GM18861 (cell line): ENCODE results near the gene PSMA3.

Source experiments
- ATAC-seq: cut with Tn5 transposase; IDR thresholded peaks from one replicate; pipeline ENCODE4 v1.9.1; 2021; ENCODE audit not compliant: unreplicated experiment

PSMA3 gene

GRCh38 chr14:58270628-58271027 lies 26.0 kb downstream of the PSMA3 start:
- ATAC-seq, result no peak

DNA sequence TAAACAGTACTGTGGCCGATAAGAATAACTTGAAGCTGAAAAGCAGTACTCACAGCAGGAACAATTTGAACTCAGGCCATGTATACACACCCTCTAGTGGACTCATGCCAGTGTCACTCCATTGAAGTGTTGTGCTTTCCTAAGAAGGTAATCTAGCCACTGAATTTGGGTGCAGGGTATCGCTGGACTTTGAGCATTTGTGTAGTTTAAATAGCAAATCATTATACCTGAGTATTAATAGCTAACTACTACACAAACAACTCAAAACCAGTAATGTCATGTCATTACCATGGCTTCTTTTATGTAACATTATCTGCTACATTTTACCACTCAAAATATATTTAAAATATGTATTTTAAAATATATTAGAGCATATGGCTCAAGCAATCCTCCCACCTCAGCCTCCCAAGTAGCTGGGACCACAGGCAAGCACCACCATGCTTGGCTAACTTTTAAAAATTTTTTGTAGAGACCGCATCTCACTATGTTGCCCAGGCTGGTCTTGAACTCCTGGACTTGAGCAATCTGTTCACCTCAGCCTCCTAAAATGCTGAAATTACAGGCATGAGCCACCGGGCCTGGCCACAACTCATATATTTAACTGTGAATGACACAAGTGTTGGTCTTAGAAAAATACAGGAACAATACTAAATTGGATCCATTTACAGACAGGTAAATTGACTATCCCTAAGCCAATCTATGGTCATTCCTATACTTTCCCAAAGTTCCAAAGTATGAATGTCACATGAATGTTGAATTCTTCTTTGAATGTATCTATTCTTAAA lies 28.1 kb downstream of the PSMA3 start:
- no peak for ATAC-seq

GRCh38 chr14:58274881-58275280 lies 30.2 kb downstream of the PSMA3 start:
- ATAC-seq, result no peak

DNA sequence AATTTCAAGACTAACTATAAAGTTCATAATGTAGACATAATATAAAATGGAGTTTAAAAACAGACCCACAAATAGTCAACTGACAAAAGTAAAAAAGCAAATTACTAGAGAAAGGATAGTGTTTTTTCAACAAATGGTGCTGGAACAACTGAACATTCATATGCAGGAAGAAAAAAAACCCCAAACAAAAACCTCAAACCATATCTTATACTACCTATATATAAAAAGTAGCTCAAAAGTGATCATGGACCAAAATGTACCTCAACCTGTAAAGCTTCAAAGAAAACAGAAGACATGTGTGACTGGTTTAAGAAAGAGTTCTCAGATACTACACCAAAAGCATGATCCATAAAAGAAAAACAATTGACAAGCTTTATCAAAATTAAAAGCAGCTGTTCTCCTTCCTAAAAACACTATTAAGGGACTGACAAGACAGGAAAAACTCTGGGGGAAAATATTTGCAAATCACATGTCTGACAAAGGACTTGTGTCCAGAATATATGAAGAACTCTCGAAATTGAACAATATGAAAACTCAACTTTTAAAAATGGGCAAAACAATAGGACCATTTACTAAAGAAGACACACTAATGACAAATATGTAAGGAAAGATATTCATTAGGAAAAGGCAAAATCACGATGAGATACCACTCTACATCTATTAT lies 31.0 kb downstream of the PSMA3 start:
- no peak for ATAC-seq

GRCh38 chr14:58276208-58276607 lies 31.6 kb downstream of the PSMA3 start:
- ATAC-seq, result no peak

DNA sequence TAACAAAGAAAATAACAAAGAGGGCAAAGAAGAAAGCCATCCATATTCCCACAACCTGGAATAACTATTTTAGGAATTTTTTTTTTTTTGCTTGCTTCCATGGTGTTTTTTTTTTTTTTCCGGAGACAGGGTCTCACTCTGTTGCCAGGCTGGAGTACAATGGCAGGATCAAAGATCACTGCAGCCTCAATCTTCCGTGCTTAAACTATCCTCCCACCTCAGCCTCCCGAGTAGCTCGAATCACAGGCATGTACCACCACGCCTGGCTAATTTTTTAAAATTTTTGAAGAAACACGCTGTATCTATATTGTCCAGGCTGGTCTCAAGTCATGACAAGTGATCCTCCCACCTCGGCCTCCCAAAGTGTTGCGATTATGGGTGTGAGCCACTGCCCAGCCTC lies 33.5 kb downstream of the PSMA3 start:
- ATAC-seq, result no peak

DNA sequence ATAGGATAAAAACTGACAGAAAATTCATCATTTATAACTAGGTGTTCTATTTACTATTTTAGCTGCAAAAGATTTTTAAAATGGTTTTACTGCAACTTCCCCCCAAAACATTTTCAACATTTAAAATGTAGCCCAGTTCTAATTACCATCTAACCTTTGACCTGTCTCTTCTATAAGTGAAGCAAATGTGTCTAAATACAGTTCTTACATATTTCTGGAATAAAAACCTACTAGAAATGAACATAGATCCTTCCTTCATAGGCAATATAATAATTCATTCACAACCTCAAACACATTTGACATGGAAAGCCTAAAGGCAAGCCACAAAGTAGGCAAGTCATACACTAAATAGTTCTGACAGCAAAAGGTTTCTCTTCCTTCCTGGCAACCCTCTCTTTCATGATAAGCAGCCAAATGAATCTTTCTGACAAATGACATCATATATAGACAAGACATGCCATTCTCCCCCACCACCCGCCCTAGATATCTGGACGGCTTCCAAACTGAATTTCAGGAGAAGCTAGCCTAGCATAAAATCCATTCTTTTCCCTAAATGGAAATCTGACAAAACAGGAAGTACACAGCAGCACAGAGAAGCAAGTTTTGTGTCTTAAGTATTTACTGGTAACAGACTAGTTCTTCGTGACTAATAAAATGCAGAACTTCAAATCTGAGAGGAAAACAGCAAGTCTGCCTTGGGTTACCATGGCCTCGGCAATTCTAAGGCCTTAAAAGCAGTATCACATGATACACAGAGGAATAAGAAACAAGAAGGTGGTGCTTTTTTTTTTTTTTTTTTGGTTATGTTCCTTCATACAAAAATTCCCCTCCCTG lies 36.5 kb downstream of the PSMA3 start:
- ATAC-seq, result no peak

- no peak for ATAC-seq
Measured at GRCh38 chr14:58281969-58282368, 37.3 kb downstream of the PSMA3 start.

GRCh38 chr14:58282925-58283593 lies 38.4 kb downstream of the PSMA3 start:
- ATAC-seq, result no peak

DNA sequence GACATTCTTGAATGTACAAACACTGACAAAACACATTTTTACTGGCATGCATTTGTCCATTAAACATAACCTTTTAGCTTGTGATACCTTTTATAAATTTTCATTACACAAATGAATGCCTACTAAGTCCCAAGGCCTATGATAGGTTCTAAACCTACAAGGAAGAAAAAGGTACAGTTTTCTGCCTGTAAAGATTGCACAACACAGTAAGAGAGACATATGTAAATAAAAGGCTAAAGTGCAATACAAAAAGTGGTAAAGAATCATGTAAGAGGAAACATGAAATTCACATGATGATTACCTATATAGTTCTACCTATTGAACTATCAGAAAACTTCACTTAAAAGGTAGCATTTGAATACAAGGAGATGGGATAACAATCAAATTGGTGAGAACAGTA lies 39.1 kb downstream of the PSMA3 start:
- ATAC-seq, result no peak

GRCh38 chr14:58285132-58285531 lies 40.5 kb downstream of the PSMA3 start:
- ATAC-seq, result no peak

DNA sequence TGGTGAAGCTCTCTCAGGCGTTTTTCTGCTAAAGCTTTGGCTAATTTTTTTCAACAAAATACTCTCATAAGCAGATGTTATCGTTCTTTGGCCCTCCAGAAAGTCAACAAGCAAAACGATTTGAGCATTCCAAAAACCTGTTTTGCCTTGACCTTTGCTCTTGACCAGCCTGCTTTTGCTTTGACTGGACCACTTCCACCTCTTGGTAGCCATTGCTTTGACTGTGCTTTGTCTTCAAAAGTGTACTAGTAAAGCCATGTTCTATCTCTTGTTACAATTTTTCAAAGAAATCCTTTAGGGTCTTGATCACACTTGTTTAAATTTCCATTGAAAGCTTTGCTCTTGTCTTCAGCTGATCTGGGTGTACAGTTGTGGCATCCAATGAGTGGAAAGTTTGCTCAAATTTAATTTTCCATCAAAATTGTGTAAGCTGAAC lies 43.0 kb downstream of the PSMA3 start:
- no peak for ATAC-seq

- ATAC-seq, result no peak
Measured at GRCh38 chr14:58288106-58288792, 43.6 kb downstream of the PSMA3 start.

DNA sequence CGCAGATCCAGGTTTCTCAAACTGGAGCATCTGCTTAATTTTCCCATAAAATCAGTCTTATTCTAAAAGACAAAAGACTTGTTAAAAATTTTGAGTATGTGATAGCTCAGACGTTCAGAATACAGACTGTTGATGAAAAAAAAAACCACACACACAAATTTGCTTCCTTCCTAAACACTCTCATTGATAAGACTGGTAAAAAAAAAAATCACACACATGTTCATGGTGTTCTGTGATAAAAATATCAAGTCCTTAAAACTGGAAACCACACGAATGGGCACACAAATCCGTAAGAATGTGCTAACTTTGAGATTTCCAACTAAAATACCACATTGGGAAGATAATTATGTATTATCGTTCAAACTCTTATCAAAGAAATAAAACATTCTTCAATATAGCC lies 47.0 kb downstream of the PSMA3 start:
- no peak for ATAC-seq

DNA sequence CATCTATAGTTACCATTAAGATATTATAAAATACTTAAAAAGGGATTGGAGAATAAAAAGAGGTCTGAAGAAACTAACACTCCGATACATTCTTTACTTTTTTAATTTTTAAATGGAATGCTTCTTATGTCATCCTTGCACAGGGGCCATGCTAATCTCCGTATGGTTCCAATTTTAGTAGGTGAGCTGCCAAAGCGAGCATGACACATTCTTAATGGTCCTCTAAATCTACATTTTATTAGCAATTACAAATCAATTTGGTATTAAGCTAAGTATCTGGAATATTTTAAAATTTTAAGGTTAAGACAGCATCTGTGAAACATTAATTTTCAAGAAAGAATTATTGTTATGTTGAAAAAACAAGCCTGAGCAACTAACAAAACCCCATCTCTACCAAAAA lies 47.5 kb downstream of the PSMA3 start:
- ATAC-seq, result no peak

DNA sequence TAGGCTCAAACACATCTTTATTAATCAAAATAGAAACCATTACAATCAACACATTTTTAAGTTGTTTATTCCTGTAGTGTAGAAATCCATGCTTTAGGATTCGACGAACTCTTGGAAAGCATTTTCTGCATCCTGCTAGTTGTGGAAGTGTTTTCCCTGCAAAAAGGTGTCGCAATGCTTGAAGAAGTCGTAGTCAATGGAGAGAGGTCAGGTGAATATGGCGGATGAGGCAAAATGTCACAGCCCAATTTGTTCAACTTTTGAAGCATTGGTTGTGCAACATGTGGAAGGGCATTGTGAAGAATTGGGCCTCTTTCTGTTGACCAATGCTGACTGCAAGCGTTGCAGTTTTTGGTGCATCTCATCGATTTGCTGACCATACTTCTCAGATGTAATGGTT lies 49.6 kb downstream of the PSMA3 start:
- ATAC-seq, result no peak

- no peak for ATAC-seq
Measured at GRCh38 chr14:58296726-58297125, 52.1 kb downstream of the PSMA3 start.

DNA sequence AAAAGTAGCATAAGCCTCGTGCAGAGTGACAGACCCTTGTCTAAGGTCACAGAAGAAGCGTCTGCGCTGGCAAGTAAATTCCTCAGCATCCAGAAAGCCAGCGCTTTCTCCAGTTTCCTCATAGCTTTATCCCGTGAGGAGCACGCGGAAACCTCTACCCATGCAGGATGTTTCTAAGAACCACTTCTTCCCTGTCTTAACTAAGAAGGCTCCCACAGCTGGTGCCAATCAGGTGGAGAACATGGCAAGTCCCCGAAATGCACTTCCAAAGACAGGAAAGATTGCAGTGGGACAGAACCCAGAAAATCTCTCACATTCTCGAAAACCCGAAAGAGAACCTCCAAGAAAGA lies 52.7 kb downstream of the PSMA3 start:
- ATAC-seq, result no peak

DNA sequence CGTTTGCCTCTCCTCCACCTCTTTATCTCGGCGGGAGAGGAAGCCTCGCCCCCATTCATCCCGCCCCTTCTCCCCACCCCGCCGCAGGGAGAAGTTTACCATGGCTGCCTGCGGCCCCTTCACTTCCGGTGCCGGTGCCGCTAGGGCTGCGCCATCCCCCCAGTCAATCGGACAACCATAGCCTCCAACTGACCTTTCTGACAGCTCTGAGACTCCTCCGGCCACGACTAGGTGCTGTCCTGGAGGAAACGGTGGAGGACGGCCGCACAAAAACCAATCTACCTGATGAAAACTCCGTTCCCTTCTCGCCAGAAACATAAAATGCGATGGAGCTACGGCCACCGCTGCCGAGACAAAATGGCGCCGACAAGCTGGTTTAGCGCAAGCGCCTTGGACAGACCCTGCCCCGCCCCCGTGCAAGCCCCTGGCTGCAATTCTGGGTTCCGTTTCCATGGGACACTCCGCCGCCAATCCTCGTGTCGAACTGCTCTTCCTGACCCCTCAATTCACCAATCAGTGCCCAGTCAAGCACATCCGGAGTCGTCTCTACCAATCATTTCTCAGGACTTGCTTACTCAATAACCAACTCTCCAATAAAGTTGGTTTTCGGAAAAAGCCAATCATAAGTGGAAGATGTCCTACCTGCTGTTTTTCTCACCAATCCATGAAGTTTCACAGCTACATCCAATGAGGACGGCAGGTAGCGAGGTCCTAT lies 53.3 kb downstream of the PSMA3 start:
- peak; percentile 82 for ATAC-seq
